HG03457 (cell line): Measurements from ENCODE around the gene SVIP.

Experiments
- ATAC-seq: cut with Tn5 transposase; IDR thresholded peaks from one replicate; pipeline ENCODE4 v1.9.1; 2021; ENCODE audit warnings: moderate number of reproducible peaks; ENCODE audit not compliant: unreplicated experiment

SVIP gene, protein sequence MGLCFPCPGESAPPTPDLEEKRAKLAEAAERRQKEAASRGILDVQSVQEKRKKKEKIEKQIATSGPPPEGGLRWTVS

DNA sequence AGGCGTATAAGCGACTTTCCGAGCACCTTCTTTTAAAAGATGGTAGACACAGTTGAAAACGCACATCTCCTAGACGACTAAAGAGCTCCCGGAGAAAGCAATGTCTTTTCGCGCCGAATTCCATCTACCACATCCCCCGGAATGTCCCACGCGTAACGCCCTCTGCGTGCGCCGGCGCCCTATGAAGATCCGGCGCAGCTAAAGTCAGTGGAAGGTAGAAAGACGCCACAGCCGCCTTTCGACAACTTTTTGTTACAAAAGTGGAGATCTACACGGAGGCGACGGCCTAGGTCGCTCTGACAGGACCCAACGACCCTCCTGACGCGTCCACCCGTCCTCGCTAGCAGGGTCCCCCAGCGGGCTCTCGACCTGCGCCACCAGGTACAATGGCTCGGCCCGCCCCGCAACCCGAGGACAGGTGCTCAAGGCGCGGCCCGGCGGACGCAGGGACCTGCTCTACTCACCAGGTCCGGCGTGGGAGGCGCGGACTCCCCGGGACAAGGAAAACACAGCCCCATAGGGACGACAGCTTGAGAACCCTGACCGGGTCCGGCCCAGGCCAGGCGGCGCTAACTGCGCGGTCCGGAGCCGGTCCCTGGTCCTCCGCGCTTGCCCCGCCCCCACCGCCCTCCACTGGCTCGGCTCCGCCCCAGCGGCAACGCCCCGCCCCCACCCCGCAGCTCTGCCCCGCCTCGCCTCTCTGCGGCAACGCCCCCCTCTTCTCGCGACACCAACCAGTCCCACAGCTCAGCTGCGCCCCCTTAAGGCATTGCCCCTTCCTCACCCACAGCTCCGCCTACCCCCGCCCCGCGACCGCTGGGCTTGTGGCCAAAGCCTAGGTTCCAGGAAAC is at the start of gene SVIP:
TSS of gene SVIP (minus strand) at position 571 of the 851 bp plus-strand sequence. CDS start at position 518, 53 bp downstream.
- peak; percentile 95 for ATAC-seq

DNA sequence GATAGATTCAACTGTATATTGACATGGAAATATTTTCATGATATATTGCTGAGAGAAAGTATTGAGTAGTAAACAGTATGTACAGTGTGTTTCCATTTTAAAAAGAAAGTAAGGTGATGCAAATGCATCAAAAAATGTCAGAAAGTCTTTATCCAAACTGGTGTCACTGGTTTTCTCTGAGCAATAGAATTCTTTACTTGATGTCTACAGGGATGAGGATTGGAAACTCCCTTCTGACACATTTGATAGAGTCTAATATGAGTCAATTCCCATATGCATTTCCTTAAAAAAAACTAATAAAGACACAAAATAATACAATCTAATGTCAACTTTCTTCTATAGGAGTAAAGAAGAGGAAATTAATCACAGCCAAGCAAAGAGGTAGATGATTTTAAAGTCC is 49.0 kb upstream of the SVIP start:
- no peak for ATAC-seq

DNA sequence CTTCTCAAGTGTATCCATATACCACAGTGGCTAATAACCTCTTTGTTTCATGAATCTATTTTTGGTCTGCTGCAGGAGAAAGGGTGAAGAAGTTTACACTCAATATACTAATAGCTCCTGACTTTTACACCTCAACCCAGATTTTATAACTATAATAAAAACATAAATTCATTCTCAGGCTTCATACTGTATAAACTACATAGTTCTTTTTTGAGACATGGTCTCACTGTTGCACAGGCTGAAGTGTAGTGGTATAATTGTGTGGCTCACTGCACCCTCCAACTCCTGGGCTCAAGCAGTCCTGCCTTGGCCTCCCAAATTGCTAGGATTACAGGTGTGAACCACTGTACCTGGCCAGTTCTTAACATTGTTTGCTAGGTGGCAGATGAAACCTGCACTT is 48.4 kb upstream of the SVIP start:
- ATAC-seq = no peak

GRCh38 chr11:22875869-22876473 is 46.4 kb upstream of the SVIP start:
- ATAC-seq = peak; percentile 97

DNA sequence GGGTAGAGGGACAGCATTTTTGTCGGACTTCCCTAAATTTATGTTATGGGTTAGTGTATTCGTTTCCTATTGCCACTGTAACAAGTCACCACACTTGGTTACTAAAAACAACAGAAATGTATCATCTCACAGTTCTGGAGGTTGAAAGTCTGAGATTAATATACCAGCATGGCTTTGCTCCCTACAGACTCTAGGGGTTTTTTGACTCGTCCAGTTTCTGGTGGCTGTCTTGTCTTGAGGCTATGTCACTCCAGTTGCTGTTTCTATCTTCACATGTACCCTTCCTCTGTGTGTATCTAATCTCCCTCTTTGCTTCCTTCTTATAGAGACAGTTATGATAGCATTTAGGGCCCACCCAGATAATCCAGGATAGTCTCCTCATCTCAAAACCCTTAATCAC is 39.7 kb upstream of the SVIP start:
- no peak for ATAC-seq

GRCh38 chr11:22860241-22860640 is 30.6 kb upstream of the SVIP start, which contains the start of gene CCDC179:
Gene CCDC179 (minus strand): TSS chr11:22860474. CDS start chr11:22860421, 53 bp downstream.
- ATAC-seq = no peak

DNA sequence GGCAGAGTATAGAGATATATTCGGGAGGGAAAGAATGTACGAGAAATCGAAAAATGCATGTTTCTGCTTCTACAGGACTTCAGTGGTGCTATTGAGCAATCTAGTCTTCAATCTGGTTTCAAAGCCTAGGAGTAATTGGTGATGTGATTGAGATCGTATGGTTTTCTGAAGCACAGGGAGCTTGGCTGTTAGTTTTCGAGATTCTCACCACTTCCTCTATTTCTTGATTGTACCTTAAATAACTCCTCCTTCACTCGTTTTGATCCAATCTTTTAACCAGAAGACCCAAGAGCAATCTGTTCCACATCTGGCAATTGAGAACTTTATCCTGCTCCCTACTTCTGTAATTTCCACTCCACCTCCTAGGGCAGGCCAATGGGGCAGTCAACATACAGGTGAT is 30.2 kb upstream of the SVIP start:
- ATAC-seq = no peak

GRCh38 chr11:22851477-22851876 is 21.9 kb upstream of the SVIP start:
- no peak for ATAC-seq

GRCh38 chr11:22846726-22847125 is 17.1 kb upstream of the SVIP start:
- no peak for ATAC-seq

GRCh38 chr11:22832315-22833015 is 2.9 kb upstream of the SVIP start:
- ATAC-seq = no peak

DNA sequence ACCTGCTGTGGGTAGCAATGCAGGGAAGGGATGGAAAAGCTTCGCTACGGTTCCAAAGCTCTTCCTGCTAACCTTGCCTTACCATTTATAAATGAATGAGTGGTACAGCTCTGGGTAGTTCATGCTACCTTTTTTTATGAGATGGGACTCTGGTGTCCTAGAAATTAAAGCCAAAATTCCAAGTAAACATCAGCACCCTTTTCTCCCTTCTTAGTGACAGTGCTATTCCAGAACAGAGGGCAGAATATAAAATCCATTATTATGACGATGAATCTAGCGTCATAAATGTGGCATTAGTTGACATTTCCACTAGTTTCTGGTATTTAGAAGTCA is 447 bp upstream of the SVIP start:
- ATAC-seq = no peak

- no peak for ATAC-seq
These were observed 1.2 kb downstream of the SVIP start for GRCh38 chr11:22828373-22828772.

- no peak for ATAC-seq
These were observed 7.4 kb downstream of the SVIP start for GRCh38 chr11:22822203-22822602.

GRCh38 chr11:22809893-22810292 is 19.7 kb downstream of the SVIP start:
- no peak for ATAC-seq

- peak; percentile 27 for ATAC-seq
These were observed 20.9 kb downstream of the SVIP start for GRCh38 chr11:22808571-22809197.

GRCh38 chr11:22807855-22808570 is 21.6 kb downstream of the SVIP start:
- ATAC-seq = peak; percentile 93

DNA sequence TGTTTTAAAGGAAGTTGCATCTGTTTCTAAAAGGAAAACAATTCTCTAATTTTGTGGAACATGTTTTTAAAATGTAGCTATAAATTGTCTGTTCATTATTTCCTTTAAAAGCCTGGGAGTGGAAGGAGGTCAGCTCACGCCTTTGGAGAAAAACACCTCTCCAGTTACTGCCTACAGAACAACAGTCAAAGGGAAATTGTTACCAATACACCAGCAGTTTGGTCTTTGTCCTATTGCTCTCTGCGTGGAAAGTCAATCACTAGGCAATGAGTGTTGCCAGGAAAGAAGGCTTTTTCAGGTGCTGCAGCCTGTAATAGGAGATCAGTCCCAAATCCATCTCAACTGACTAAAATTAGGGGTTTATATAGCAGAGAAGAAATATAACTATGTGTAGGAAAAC is 22.2 kb downstream of the SVIP start:
- no peak for ATAC-seq

- ATAC-seq = no peak
These were observed 26.7 kb downstream of the SVIP start for GRCh38 chr11:22802861-22803260.

DNA sequence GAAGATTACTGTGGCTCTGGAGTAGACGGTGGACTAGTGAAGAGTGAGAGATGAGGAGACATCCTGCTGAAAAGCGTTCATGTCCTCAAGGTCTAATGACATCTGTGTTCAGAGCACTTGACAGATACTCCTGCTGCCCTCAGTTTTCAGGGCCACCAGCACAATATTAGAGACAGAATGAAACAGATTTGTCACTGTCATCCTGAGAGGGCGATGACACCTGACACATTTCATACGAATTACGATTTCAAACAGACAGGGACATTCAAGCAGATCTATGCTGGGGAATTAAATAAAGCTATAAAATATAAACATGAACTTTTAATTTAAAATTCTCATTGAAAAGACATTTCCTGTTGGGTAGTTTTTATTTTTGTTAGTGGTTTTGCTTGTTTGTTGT is 29.1 kb downstream of the SVIP start:
- no peak for ATAC-seq

DNA sequence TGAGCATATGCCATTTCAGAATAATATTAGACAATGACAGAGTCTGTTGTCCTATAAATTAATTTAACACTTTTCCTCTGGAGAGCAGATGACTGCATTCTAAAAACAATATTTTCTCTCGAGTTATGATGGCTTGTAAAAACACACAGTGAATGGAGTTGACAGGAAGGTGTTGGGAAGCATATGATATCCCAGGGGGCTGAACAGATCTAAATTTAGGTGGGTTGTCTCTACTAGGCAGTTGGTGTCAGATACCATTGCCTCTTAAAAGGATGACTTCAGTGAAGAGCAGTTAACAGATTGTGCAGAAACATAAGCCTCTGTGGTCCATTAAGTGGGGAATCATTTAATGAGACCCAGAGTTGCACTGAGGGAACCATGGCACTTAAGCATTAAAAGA is 30.7 kb downstream of the SVIP start:
- no peak for ATAC-seq

DNA sequence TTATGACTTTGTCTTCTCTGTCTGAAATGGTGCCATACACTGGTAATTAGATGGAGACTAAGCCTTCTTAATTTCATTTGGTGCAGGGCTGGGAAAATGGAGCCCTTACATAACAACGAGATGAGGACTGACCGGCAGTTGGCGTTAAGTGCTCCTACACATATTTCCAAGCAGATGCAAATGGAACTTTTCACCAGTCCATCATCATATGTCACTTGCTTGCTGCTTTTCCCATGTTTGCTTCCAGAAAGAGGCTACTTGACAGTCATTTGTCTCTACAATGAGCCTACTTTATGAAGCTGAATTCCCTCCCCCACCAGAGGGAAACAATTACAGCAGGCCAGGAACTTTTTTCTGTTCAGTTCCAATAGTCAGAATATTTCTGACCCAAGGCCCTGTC is 32.6 kb downstream of the SVIP start:
- no peak for ATAC-seq
